Activated naive CD8-positive, alpha-beta T cell treated with anti-CD3 and anti-CD28 coated beads, Interleukin-2, amount 50 U/mL, for 16 hours (primary cell): ENCODE measurements around the gene VPS4A.
"Not testable (repeated sequence)": the region's sequence is repeated elsewhere in the genome, so short reads cannot be mapped to it uniquely, and the experiment has no call there.

Experiments used
- DNase-seq: peaks from one replicate; pipeline ENCODE4 v3.0.0-alpha.2; 2020; ENCODE audit warnings: low read depth, low spot score

The VPS4A gene

GRCh38 chr16:69310653-69311532, at the start of gene VPS4A:
TSS of gene VPS4A (plus strand) at chr16:69311350. CDS start at chr16:69311512, 162 bp downstream.
- DNase-seq = peak; percentile 95

GRCh38 chr16:69266334-69267063, 44.7 kb upstream of the VPS4A start:
- DNase-seq = no peak

- no peak for DNase-seq
Observed at GRCh38 chr16:69267633-69268032, 43.5 kb upstream of the VPS4A start.

GRCh38 chr16:69270395-69270794, 40.8 kb upstream of the VPS4A start:
- no peak for DNase-seq

GRCh38 chr16:69270831-69271230, 40.3 kb upstream of the VPS4A start:
- no peak for DNase-seq

GRCh38 chr16:69273009-69273408, 38.1 kb upstream of the VPS4A start:
- DNase-seq = no peak

- no peak for DNase-seq
Observed at GRCh38 chr16:69274699-69275235, 36.4 kb upstream of the VPS4A start.

- no peak for DNase-seq
Observed at GRCh38 chr16:69276148-69277115, 34.7 kb upstream of the VPS4A start.

GRCh38 chr16:69277413-69277812, 33.7 kb upstream of the VPS4A start:
- DNase-seq = no peak

GRCh38 chr16:69283851-69284250, 27.3 kb upstream of the VPS4A start:
- DNase-seq = no peak

- DNase-seq = no peak
Observed at GRCh38 chr16:69285240-69285639, 25.9 kb upstream of the VPS4A start.

- DNase-seq = peak; percentile 6
Observed at GRCh38 chr16:69286941-69287713, 24.0 kb upstream of the VPS4A start.

GRCh38 chr16:69291657-69292056, 19.5 kb upstream of the VPS4A start:
- DNase-seq = not testable (repeated sequence)

- no peak for DNase-seq
Observed at GRCh38 chr16:69293401-69293800, 17.7 kb upstream of the VPS4A start.

GRCh38 chr16:69294051-69294450, 17.1 kb upstream of the VPS4A start:
- DNase-seq = no peak

- not testable (repeated sequence) for DNase-seq
Observed at GRCh38 chr16:69296771-69297170, 14.4 kb upstream of the VPS4A start.

- DNase-seq = no peak
Observed at GRCh38 chr16:69298261-69298660, 12.9 kb upstream of the VPS4A start.

GRCh38 chr16:69301187-69301586, 10.0 kb upstream of the VPS4A start:
- DNase-seq = no peak

GRCh38 chr16:69301861-69302260, 9.3 kb upstream of the VPS4A start:
- no peak for DNase-seq

- DNase-seq = no peak
Observed at GRCh38 chr16:69302301-69302700, 8.8 kb upstream of the VPS4A start.

GRCh38 chr16:69306031-69306430, 5.1 kb upstream of the VPS4A start:
- no peak for DNase-seq
